GM12878 (cell line): ENCODE results near the gene DENND1A. TPM values are rescaled to one million over a fixed set of nuclear protein-coding genes. Genes with fewer than 3 reads are reported as not detected.

Source experiments
- ATAC-seq: fragments of 200-7000 bp; cut with Tn5 transposase; 3 replicates; pipeline ENCODE4 v1.9.1; 2020; ENCODE audit warnings: mild to moderate bottlenecking, moderate library complexity
- BruUV-seq: library from RNA; stranded (reverse); fragments of 400-500 nt; replicated peaks from 2 replicates; lab custom pipeline; 2021; lab: Mats Ljungman, UMichigan
- CTCF ChIA-PET: fragments of 300-600 bp; sonication (Branson Sonifier 250); formaldehyde crosslinking; extraction: SDS; loops from one replicate; lab custom pipeline; 2021; ENCODE audit warnings: inconsistent platforms; lab: Yijun Ruan, JAX
- POLR2A ChIA-PET: fragments of 350-600 bp; formaldehyde crosslinking; extraction: SDS; loops from one replicate; lab custom pipeline; 2021; ENCODE audit warnings: inconsistent platforms; lab: Charles Lee
- RAD21 ChIA-PET: fragments of 300-600 bp; sonication (Branson Sonifier 250); formaldehyde crosslinking; loops from one replicate; lab custom pipeline; 2023; ENCODE audit warnings: antibody characterized with exemption; ENCODE audit not compliant: unreplicated experiment; lab: Charles Lee
- SMC1A ChIA-PET: fragments of 300-600 bp; sonication (Branson Sonifier 250); formaldehyde crosslinking; loops from one replicate; lab custom pipeline; 2023; ENCODE audit not compliant: unreplicated experiment, uncharacterized antibody; lab: Charles Lee
- DNase-seq: peaks from one replicate; pipeline ENCODE4 v3.0.0-alpha.2; 2011; ENCODE audit warnings: low read depth, low spot score
- FAIRE-seq: peaks from 3 replicates; lab custom pipeline; 2011; peaks lifted over from hg19 to GRCh38; lab: Jason Lieb, UNC
- H2AFZ ChIP-seq: 2 replicates; pipeline ENCODE4 v1.6.0; 2011; ENCODE audit warnings: low read depth, low read length, control low read depth; ENCODE audit not compliant: control insufficient read depth
- H3K27ac ChIP-seq: 2 replicates; pipeline ENCODE4 v1.5.1; 2011; ENCODE audit warnings: control low read depth; ENCODE audit not compliant: control insufficient read depth, insufficient read depth
- H3K27me3 ChIP-seq, 2 experiments: replicated peaks in 1 of 2; 2 replicates each; pipeline versions ENCODE4 v1.6.0 to v1.6.1; 2011; ENCODE audit warnings: low read length in 1 of 2; ENCODE audit not compliant: control insufficient read depth in 2 of 2, insufficient read depth in 2 of 2
- H3K36me3 ChIP-seq, 2 experiments: 2 replicates each; pipeline ENCODE4 v1.5.1; 2011; ENCODE audit warnings: low read length in 1 of 2; ENCODE audit not compliant: control insufficient read depth in 2 of 2, insufficient read depth in 2 of 2
- H3K4me1 ChIP-seq: 2 replicates; pipeline ENCODE4 v1.6.1; 2011; ENCODE audit warnings: mild to moderate bottlenecking, low read length, moderate library complexity, mixed read lengths; ENCODE audit not compliant: control insufficient read depth, insufficient read depth
- H3K4me2 ChIP-seq: 2 replicates; pipeline ENCODE4 v1.6.0; 2011; ENCODE audit warnings: control low read depth; ENCODE audit not compliant: control insufficient read depth, insufficient read depth
- H3K4me3 ChIP-seq: fragments of 200-600 bp; sonication (generic); 2 replicates; pipeline ENCODE4 v1.5.1; 2016
- H3K79me2 ChIP-seq: 2 replicates; pipeline ENCODE4 v1.6.0; 2011; ENCODE audit warnings: low read length; ENCODE audit not compliant: control insufficient read depth, insufficient read depth
- H3K9ac ChIP-seq: 2 replicates; pipeline ENCODE4 v1.8.0; 2011; ENCODE audit warnings: low read length, control low read depth, mixed read lengths; ENCODE audit not compliant: control insufficient read depth, insufficient read depth
- H3K9me3 ChIP-seq: replicated peaks from 3 replicates; pipeline ENCODE4 v1.5.1; 2011; ENCODE audit warnings: mild to moderate bottlenecking, low read length; ENCODE audit not compliant: control insufficient read depth, insufficient read depth
- H4K20me1 ChIP-seq: 2 replicates; pipeline ENCODE4 v1.6.0; 2011; ENCODE audit not compliant: control insufficient read depth, insufficient read depth
- MXI1 ChIP-seq: fragments of 150-350 bp; IDR thresholded peaks from 2 replicates; pipeline ENCODE4 v1.6.1; 2011; ENCODE audit warnings: low read depth, mild to moderate bottlenecking, inconsistent platforms, low read length, improper control_type of control experiment
- NRF1 ChIP-seq: conservative IDR thresholded peaks from 2 replicates; pipeline ENCODE4 v1.6.1; 2011; ENCODE audit warnings: mild to moderate bottlenecking, low read depth, low read length, improper control_type of control experiment
- RAD51 ChIP-seq: fragments of 450-650 bp; IDR thresholded peaks from 2 replicates; pipeline ENCODE4 v1.6.1; 2016; ENCODE audit warnings: moderate library complexity, mild to moderate bottlenecking, inconsistent platforms
- YY1 ChIP-seq: IDR thresholded peaks from 2 replicates; pipeline ENCODE4 v1.6.1; 2011; ENCODE audit warnings: low read depth, mild to moderate bottlenecking, low read length
- ZBTB40 ChIP-seq: fragments of 450-650 bp; IDR thresholded peaks from 2 replicates; pipeline ENCODE4 v1.6.1; 2016; ENCODE audit warnings: mild to moderate bottlenecking, moderate library complexity, borderline replicate concordance
- WGBS: methylation state at CpG from one replicate; pipeline ENCODE4 v1.1.6; 2016; ENCODE audit warnings: low lambda C conversion rate; ENCODE audit not compliant: insufficient replicate concordance, insufficient coverage; ENCODE audit errors: missing lambda C conversion rate; 5-methylcytosine and 5-hydroxymethylcytosine counted together
- in situ Hi-C: fragments of 300-500 bp; cut with MboI; formaldehyde crosslinking; loops from 9 replicates; pipeline ENCODE4 v1.14.3; 2018; ENCODE audit warnings: mixed read lengths
- intact Hi-C: fragments of 100-400 bp; cut with micrococcal nuclease; formaldehyde crosslinking; loops from one replicate; pipeline ENCODE4 v1.14.2; 2022; ENCODE audit not compliant: unreplicated experiment
- polyA plus RNA-seq, 11 experiments: library from polyadenylated mRNA; depleted of rRNA in 4 of 11; unstranded in 6 of 11; stranded (reverse) in 5 of 11; fragments of >200 nt; fragmentation: Nextera tagmentation in 4 of 11; fragmentation: Illumina TruSeq in 1 of 11; extraction: Ambion mirVana in 4 of 11; extraction: Trizol in 1 of 11; gene quantifications; 1 replicate in 1 of 11; 2 replicates in 10 of 11; pipeline versions ENCODE4 v1.2.1 to v1.2.3, GENCODE V29; 2011 to 2016; ENCODE audit warnings: inconsistent platforms in 2 of 11, missing spikeins in 2 of 11, low read depth in 1 of 11
- total RNA-seq, 4 experiments: library from RNA; depleted of rRNA in 3 of 4; stranded (reverse); fragments of >200 nt in 3 of 4; fragmentation: Illumina TruSeq in 1 of 4; extraction: Trizol in 1 of 4; gene quantifications; 2 replicates each; pipeline versions ENCODE4 v1.2.1 to v1.2.3, GENCODE V29; 2013 to 2021
- TF ChIP-seq, protein P1 (sequence below), 3 experiments: IDR thresholded peaks in 2 of 3; conservative IDR thresholded peaks in 1 of 3; 2 replicates each; pipeline ENCODE4 v1.5.1; 2011; ENCODE audit warnings: low read depth in 3 of 3, low read length in 3 of 3, mild to moderate bottlenecking in 3 of 3, control low read depth in 2 of 3, moderate library complexity in 2 of 3, inconsistent platforms in 1 of 3, mixed read lengths in 1 of 3; ENCODE audit not compliant: control insufficient read depth in 2 of 3, insufficient read depth in 1 of 3; ENCODE audit errors: extremely low read depth in 1 of 3

DENND1A gene
- total and polyA plus RNA-seq, 10 of the 15 experiments (the other 5 are each of a cell fraction or from before 2014, with no cell fraction given), result 14.1 to 48.6 (median 35.2) TPM

- H3K9ac ChIP-seq, result no peak overlapping the region
- BruUV-seq, result no TSS peak
- intact Hi-C loops, result no loop called here
- no peak overlapping the region for H3K27ac ChIP-seq
- H3K4me3 ChIP-seq, result no peak overlapping the region
- H3K4me2 ChIP-seq, result no peak overlapping the region
- ChIA-PET CTCF (no interaction called here), POLR2A (no interaction called here), SMC1A (interaction anchor here (1.5 kb wide), 1 partner anchor 10 kb away, joined by 3 read pairs; no protein-coding TSS in a partner anchor), RAD21 (no interaction called here)
- H3K27me3 ChIP-seq, result no peaks in the 10 kb centered on the region
- H3K36me3 ChIP-seq, result no peaks in the 10 kb centered on the region
- no peaks in the 10 kb centered on the region for H3K9me3 ChIP-seq
- FAIRE-seq, result no peak
- no peak for ATAC-seq
- H2AFZ ChIP-seq, result no peak overlapping the region
- TF ChIP-seq ZBTB40, result no peak
- TF ChIP-seq RAD51, result no peak
- TF ChIP-seq MXI1, result no peak
- TF ChIP-seq YY1, result no peak
- no peak for TF ChIP-seq NRF1
- TF ChIP-seq, protein P1, sequence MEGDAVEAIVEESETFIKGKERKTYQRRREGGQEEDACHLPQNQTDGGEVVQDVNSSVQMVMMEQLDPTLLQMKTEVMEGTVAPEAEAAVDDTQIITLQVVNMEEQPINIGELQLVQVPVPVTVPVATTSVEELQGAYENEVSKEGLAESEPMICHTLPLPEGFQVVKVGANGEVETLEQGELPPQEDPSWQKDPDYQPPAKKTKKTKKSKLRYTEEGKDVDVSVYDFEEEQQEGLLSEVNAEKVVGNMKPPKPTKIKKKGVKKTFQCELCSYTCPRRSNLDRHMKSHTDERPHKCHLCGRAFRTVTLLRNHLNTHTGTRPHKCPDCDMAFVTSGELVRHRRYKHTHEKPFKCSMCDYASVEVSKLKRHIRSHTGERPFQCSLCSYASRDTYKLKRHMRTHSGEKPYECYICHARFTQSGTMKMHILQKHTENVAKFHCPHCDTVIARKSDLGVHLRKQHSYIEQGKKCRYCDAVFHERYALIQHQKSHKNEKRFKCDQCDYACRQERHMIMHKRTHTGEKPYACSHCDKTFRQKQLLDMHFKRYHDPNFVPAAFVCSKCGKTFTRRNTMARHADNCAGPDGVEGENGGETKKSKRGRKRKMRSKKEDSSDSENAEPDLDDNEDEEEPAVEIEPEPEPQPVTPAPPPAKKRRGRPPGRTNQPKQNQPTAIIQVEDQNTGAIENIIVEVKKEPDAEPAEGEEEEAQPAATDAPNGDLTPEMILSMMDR (IDR thresholded peaks at IDR 0.05 in 2 of 3, conservative IDR thresholded peaks at IDR 0.05 in 1 of 3; ENCODE audit: control insufficient read depth in 2 of 3, extremely low read depth in 1 of 3, insufficient read depth in 1 of 3, low read depth in 3 of 3, low read length in 3 of 3), result no peak
- in situ Hi-C loops, result no loop called here
- DNase-seq, result no peak
- H3K79me2 ChIP-seq, result no peaks in the 10 kb centered on the region
- H3K4me1 ChIP-seq, result no peaks in the 10 kb centered on the region
- no peaks in the 10 kb centered on the region; the same call in 1 of the 2 replicates for H4K20me1 ChIP-seq
- 88% methylated on average over 2 of the region's 2 CpGs for WGBS
Observed at GRCh38 chr9:123523845-123524244, 406.1 kb downstream of the DENND1A start.
